Endodermal cell (in vitro differentiated cells): ENCODE results near the gene GPR137B. TPM values are rescaled to one million over a fixed set of nuclear protein-coding genes. Genes with fewer than 3 reads are reported as not detected.

Source experiments
- DNase-seq: peaks from one replicate; pipeline ENCODE4 v3.0.0-alpha.2; 2017
- H3K27ac ChIP-seq: 2 replicates; pipeline ENCODE4 v1.5.1; 2013; ENCODE audit warnings: mild to moderate bottlenecking, low read depth, low read length, moderate library complexity
- H3K27me3 ChIP-seq: 2 replicates; pipeline ENCODE4 v1.6.1; 2013; ENCODE audit warnings: mild to moderate bottlenecking, low read length, moderate library complexity; ENCODE audit not compliant: insufficient read depth, control insufficient read depth, poor library complexity, severe bottlenecking
- H3K36me3 ChIP-seq: 2 replicates; pipeline ENCODE4 v1.7.0; 2013; ENCODE audit warnings: mild to moderate bottlenecking, low read length, moderate library complexity; ENCODE audit not compliant: control insufficient read depth, insufficient read depth
- H3K4me1 ChIP-seq: one replicate; pipeline ENCODE4 v1.7.0; 2013; ENCODE audit warnings: low read length; ENCODE audit not compliant: control insufficient read depth, insufficient read depth
- H3K4me3 ChIP-seq: 2 replicates; pipeline ENCODE4 v1.5.1; 2013; ENCODE audit warnings: mild to moderate bottlenecking, low read length, moderate library complexity
- H3K9ac ChIP-seq: 2 replicates; pipeline ENCODE4 v1.6.1; 2013; ENCODE audit warnings: mild to moderate bottlenecking, low read length, moderate library complexity; ENCODE audit not compliant: poor library complexity, severe bottlenecking; ENCODE audit errors: extremely low read depth
- H3K9me3 ChIP-seq: 2 replicates; pipeline ENCODE4 v1.6.1; 2013; ENCODE audit warnings: mild to moderate bottlenecking, low read length, moderate library complexity; ENCODE audit not compliant: control insufficient read depth
- H3K27ac Mint-ChIP-seq: 2 replicates; pipeline ENCODE4 v1.8.0; 2020; ENCODE audit warnings: mixed read lengths
- H3K27me3 Mint-ChIP-seq: 2 replicates; pipeline ENCODE4 v1.8.0; 2021; ENCODE audit warnings: mild to moderate bottlenecking, mixed read lengths; ENCODE audit not compliant: insufficient read depth
- H3K36me3 Mint-ChIP-seq: 2 replicates; pipeline ENCODE4 v1.8.0; 2020; ENCODE audit warnings: low read depth, mixed read lengths
- H3K4me1 Mint-ChIP-seq: 2 replicates; pipeline ENCODE4 v1.8.0; 2020; ENCODE audit warnings: mixed read lengths
- H3K4me3 Mint-ChIP-seq: 2 replicates; pipeline ENCODE4 v1.8.0; 2020; ENCODE audit warnings: mild to moderate bottlenecking, moderate library complexity, mixed read lengths
- H3K9me3 Mint-ChIP-seq: 2 replicates; pipeline ENCODE4 v1.8.0; 2020; ENCODE audit warnings: mild to moderate bottlenecking, mixed read lengths
- CTCF ChIP-seq: fragments of 200-600 bp; sonication (generic); conservative IDR thresholded peaks from 2 replicates; pipeline ENCODE4 v1.5.0; 2021; ENCODE audit warnings: antibody characterized with exemption, mild to moderate bottlenecking
- WGBS, 2 experiments: methylation state at CpG; one replicate each; pipeline versions ENCODE4 v1.1.5 to v1.1.7; 2013; ENCODE audit warnings: missing lambda C conversion rate in 2 of 2, mixed read lengths in 1 of 2; ENCODE audit not compliant: insufficient coverage in 1 of 2, insufficient read length in 1 of 2; 5-methylcytosine and 5-hydroxymethylcytosine counted together
- total RNA-seq, 2 donors: library from RNA; stranded (reverse); fragmentation: NEBNext Ultra II Directional in 1 of 2; extraction: Animal tissue kit (Norgen Biotek cat#: 25700) in 1 of 2; gene quantifications; 2 replicates in 1 of 2; 3 replicates in 1 of 2; pipeline ENCODE4 v1.2.1, GENCODE V29; 2021

The GPR137B gene
- total RNA-seq, 2 donors from 2014 or later = 2.8 to 6.7 TPM

GRCh38 chr1:236114076-236114747 is 28.1 kb upstream of the GPR137B start:
- H3K9ac ChIP-seq = no peak overlapping the region
- H3K36me3 ChIP-seq = no peaks in the 10 kb centered on the region
- H3K9me3 Mint-ChIP-seq = no peaks in the 10 kb centered on the region
- no peak overlapping the region for H3K4me3 ChIP-seq
- H3K27me3 Mint-ChIP-seq = no peaks in the 10 kb centered on the region
- no peak overlapping the region for H3K27ac ChIP-seq
- no peak for DNase-seq
- 95 to 100% methylated on average over 1 to 5 of the region's 5 CpGs for WGBS, 2 experiments
- H3K4me3 Mint-ChIP-seq = no peak overlapping the region
- no peak for TF ChIP-seq CTCF
- H3K27me3 ChIP-seq = no peaks in the 10 kb centered on the region
- H3K4me1 ChIP-seq = no peaks in the 10 kb centered on the region
- no peaks in the 10 kb centered on the region for H3K9me3 ChIP-seq
- peaks cover 6% of the 10 kb centered on the region for H3K4me1 Mint-ChIP-seq
- H3K27ac Mint-ChIP-seq = no peak overlapping the region
- H3K36me3 Mint-ChIP-seq = no peaks in the 10 kb centered on the region

GRCh38 chr1:236117710-236118109 is 24.6 kb upstream of the GPR137B start:
- no peak for TF ChIP-seq CTCF
- H3K4me1 Mint-ChIP-seq = peaks cover 13% of the 10 kb centered on the region
- 86 to 91% methylated on average over 4 to 8 of the region's 8 CpGs for whole genome bisulfite sequencing, 2 experiments

GRCh38 chr1:236119943-236120484 is 22.3 kb upstream of the GPR137B start:
- H3K4me3 ChIP-seq = no peak overlapping the region
- Mint-ChIP-seq H3K27ac (no peak overlapping the region), H3K27me3 (peaks cover 13% of the 10 kb centered on the region), H3K36me3 (no peaks in the 10 kb centered on the region), H3K4me3 (no peak overlapping the region), H3K9me3 (no peaks in the 10 kb centered on the region), H3K4me1 (peaks cover 13% of the 10 kb centered on the region)
- no peaks in the 10 kb centered on the region for H3K36me3 ChIP-seq
- H3K9me3 ChIP-seq = no peaks in the 10 kb centered on the region
- no peak overlapping the region for H3K27ac ChIP-seq
- WGBS, 2 experiments = 89 to 96% methylated on average over 7 to 12 of the region's 12 CpGs
- DNase-seq = no peak
- no peaks in the 10 kb centered on the region for H3K4me1 ChIP-seq
- H3K27me3 ChIP-seq = no peaks in the 10 kb centered on the region
- no peak overlapping the region for H3K9ac ChIP-seq
- no peak for TF ChIP-seq CTCF

More at GRCh38 chr1:236117710-236118109, 24.6 kb upstream of the GPR137B start:
- H3K4me3 ChIP-seq = no peak overlapping the region
- no peaks in the 10 kb centered on the region for H3K36me3 ChIP-seq
- no peaks in the 10 kb centered on the region for H3K36me3 Mint-ChIP-seq
- H3K27ac ChIP-seq = no peak overlapping the region
- H3K4me1 ChIP-seq = no peaks in the 10 kb centered on the region
- no peak for DNase-seq
- peaks cover 10% of the 10 kb centered on the region for H3K27me3 Mint-ChIP-seq
- H3K27ac Mint-ChIP-seq = no peak overlapping the region
- no peaks in the 10 kb centered on the region for H3K27me3 ChIP-seq
- no peaks in the 10 kb centered on the region for H3K9me3 ChIP-seq
- H3K9me3 Mint-ChIP-seq = no peaks in the 10 kb centered on the region
- H3K9ac ChIP-seq = no peak overlapping the region
- H3K4me3 Mint-ChIP-seq = no peak overlapping the region
